GM12874 (cell line): ENCODE data around the gene CIAO1.

Source experiments
- TF ChIP-seq, protein P1 (sequence below): IDR thresholded peaks from 2 replicates; pipeline ENCODE4 v1.5.1; 2011; ENCODE audit warnings: low read depth, mild to moderate bottlenecking, control low read depth, low read length, moderate library complexity; ENCODE audit not compliant: insufficient read depth

CIAO1 gene

DNA sequence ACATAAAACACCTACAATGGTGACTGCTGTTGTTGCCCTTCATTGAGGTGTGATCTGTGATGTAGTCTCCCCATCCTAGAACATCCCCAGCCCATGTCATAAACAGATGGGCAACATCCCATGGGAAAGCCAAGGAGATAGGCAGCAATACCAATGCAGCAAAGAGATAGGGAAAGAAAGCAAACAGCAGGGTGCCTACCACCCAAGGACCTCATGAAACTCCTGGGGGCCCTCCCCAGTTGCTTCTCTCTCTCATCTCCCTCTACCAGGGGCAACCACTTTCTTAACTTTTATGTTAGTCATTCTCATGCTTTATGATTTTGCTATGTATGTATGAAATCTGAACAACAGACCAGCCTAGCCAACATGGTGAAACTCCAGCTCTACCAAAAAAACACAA is 51.0 kb downstream of the CIAO1 start:
- TF ChIP-seq, protein P1, sequence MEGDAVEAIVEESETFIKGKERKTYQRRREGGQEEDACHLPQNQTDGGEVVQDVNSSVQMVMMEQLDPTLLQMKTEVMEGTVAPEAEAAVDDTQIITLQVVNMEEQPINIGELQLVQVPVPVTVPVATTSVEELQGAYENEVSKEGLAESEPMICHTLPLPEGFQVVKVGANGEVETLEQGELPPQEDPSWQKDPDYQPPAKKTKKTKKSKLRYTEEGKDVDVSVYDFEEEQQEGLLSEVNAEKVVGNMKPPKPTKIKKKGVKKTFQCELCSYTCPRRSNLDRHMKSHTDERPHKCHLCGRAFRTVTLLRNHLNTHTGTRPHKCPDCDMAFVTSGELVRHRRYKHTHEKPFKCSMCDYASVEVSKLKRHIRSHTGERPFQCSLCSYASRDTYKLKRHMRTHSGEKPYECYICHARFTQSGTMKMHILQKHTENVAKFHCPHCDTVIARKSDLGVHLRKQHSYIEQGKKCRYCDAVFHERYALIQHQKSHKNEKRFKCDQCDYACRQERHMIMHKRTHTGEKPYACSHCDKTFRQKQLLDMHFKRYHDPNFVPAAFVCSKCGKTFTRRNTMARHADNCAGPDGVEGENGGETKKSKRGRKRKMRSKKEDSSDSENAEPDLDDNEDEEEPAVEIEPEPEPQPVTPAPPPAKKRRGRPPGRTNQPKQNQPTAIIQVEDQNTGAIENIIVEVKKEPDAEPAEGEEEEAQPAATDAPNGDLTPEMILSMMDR, result no peak

DNA sequence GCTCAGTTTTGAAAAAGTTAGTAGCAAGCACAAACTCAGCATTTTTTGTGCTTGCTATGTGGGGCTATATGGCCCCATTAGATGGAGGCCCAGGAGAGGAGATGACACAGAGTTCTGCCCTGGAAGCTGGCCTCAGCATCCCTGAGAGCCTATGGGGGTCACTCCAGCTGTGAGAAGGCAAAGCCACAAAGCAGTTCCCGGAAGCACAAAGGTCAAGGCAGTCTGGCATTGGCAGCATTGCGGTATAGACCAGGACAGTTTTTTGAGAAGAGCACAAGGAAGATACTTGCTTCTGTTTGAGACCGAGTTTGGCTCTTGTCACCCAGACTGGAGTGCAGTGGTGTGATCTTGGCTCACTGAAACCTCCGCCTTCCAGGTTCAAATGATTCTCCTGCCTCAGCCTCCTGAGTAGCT is 51.6 kb downstream of the CIAO1 start:
- TF ChIP-seq, protein P1, result no peak

DNA sequence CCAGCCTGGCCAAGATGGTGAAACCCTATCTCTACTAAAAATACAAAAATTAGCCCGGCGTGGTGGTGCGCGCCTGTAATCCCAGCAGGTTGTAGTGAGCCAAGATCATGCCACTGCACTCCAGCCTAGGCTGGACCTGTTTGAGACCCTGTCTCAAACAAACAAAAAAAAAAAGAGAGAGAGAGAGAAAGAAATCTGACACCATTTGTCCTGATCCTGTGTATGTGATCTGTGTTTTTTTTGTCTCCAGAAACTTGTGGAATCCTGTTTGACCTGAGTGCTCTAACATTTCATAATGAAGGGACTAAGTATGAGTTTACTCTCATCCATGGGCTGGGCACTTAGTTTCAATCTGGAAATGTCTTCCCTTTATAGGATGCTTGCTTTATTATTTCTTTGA is 52.7 kb downstream of the CIAO1 start:
- TF ChIP-seq, protein P1, result no peak

DNA sequence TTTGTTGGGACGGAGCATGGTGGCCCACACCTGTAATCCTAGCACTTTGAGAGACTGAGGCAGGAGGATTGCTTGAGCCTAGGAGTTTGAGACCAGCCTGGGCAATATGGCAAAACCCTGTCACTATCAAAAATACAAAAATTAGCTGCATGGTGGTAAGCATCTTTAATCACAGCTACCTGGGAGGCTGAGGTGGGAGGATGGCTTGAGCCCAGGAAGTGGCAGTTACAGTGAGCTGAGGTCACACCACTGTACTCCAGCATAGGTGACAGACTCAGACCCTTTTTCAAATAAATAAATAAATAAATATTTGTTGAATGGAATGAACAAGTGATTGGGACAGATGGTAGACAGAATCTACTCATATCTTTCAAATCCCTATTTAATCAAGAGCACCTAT is 53.4 kb downstream of the CIAO1 start:
- TF ChIP-seq, protein P1, result no peak

DNA sequence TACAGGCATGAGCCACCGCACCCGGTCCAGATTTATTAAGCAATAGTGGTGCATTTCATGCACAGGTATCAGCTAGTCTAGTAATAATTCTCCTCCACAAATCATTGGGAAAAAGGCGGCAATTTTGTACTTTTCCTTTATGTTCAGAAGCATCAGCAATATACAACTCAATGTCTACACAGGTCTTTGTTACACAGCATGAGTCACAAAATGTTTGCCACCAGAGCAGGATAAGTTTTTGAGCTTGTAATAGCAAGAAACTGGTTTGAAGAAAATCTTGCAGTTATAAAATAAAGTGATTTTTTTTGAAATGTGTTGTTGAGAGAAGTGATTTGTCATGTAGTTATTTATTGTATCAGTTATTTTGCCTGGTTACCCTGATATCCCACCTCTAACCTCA is 54.3 kb downstream of the CIAO1 start:
- TF ChIP-seq, protein P1, result no peak

DNA sequence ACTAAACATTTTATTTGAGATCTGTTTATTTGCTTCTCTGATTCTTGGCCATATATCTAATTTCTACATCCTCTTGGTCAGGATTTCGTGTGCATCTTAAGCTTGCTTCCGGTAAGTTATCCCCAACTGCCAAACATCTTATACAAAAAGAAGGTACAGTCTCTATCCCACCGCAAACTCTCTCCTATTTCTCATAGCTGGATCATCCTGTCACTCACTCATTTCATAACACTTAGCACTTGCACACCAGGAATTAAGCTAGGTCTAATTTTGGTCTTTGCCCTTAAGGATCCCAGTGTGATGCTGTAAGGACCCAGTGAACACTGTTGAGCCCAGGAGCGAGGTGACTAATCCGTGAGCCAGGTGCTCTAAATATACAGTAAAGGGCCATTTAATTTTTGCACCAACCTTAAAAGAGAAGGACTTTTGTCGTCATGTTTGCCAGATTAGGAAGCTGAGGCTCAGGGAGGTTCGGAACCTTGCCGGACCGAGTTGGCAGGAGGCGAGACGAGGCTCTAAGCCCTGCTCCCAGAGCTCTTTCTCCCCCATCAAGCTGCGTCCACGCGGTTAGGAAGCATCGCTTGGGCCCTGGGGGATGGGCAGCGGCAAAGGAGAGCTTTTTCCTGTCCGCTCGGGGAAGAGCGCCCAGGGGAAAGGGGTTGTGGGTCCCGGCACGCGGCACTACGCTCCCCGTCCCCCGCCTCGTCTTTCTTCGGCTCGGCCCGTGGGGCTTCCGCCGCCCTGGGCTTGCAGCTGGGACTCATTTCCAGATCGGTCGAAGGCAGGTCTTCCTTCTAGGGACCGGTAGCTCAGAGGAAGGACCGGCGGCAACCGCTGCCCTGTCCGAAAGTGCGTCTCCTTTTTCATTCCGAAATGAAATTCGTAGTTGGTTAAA is 55.0 kb downstream of the CIAO1 start:
- TF ChIP-seq, protein P1, result no peak
